ENCODE data around the gene SPPL2B.

Gene SPPL2B

DNA sequence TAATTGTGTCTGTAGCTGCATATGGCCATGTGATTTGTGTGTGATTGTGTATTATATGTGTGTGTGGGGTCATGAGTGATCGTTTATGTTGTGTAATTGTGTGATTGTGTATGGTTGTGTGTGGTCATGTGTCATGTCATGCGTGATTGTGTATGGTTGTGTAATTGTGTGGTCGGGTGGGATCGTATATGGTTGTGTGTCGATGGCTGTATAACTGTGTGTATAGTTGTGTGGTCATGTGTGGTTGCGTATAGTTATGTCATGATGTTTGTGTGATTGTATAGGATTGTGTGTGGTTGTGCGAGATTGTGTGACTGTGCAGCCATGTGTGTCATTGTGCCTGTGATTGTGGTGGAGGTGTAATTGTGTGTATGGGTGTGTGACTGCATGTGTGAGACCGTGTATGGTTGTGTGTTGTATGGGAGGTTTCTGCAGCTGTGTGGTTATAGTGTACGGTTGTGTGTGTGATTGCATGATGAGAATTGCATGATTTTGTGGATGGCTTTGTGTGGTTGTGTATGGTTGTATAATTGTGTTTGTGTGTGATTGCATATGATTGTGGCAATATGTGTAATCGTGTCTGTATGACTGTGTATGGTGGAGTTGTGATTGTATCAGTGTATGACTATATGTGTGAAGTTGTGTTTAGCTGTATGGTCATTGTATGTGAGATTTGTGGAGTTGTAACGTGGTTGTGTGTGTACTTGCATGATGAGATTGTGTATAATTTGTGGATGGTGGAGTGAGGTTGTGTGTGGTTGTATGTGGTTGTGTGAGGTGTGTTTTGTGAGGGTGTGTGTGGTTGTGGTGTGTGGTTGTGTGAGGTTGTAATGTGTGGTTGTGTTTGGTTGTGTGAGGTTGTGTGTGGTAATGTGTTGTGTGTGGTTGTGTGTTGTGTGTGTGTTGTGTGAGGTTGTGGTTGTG is 33.8 kb downstream of the SPPL2B start:
- in situ Hi-C loops (cut with HindIII; ENCODE audit: low pct_ligation_motif_present, low pct_unique_long_range_greater_than_20kb, low sequenced_read_pairs): no loop called here
- DNase-seq: no peak

DNA sequence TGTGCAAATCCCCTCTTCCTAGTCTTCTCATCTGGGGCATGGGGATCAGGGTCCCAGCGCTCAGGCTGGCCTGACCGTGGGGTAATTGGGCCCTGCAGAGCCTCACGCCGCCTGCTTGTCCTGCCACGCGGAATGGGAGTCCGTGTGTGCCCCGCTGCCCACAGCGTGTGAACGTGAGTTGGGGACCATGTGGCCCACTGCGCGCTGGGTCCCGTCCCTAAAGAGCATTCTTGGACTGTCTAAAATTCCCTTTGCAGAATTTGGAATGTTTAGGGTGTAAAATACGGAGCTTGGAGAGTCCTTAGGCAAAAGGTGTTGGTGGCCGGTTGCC is 34.5 kb downstream of the SPPL2B start:
- in situ Hi-C loops (cut with HindIII; ENCODE audit: low pct_ligation_motif_present, low pct_unique_long_range_greater_than_20kb, low sequenced_read_pairs): no loop called here
- DNase-seq: no peak

DNA sequence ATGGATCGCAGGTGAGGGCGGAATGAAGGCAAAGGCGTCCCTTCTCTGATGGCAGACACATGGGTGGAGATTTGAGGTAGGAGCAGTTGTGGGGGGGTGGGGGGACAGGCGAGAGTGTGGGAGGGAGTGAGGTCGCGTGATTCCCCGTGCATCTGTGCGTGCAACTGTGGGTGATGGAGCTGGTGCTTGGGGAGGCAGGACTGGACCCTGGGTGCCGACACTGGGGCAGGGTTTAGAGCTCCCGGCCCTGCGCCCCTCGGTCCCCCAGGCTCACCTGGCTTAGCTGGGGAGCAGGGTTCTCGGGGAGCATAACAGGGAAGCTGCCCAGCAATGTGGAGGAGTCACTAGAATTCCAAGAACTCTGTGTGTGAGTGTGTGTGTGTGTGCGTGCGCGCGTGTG is 34.9 kb downstream of the SPPL2B start:
- in situ Hi-C loops (cut with HindIII; ENCODE audit: low pct_ligation_motif_present, low pct_unique_long_range_greater_than_20kb, low sequenced_read_pairs): no loop called here
- DNase-seq: no peak

DNA sequence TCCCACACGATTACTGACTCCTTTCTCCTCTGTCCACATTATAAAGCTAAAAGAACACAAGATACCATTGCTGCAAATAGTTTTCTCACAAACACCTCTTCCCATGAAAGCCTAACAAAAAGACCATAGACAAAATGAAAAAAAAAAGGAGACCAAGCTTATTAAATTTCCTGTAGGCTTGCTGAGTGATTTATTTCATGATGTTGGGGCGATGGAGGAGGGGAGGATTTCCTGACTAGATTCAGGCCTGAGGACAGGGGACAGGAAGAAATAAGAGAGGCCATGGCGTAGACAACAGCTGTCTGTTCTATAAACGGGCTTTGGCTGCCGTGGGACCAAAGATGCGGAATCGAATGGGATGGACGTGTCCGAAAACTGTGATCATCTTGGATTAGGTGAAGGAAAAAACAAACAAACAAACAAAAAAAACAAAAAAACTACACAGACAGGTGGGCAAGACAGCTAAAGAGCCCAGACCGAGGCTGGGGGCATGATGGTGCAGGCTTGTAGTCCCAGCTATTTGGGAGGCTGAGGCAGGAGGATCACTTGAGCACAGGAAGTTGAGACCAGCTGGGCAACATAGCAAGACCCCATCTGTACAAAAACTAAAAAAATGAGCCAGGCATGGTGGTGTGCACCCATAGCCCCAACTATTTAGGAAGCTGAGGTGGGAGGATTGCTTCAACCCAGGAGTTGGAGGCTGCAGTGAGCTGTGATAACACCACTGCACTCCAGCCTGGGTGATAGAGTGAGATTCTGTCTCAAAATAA is 36.9 kb downstream of the SPPL2B start:
- DNase-seq: no peak
- in situ Hi-C loops (cut with HindIII; ENCODE audit: low pct_ligation_motif_present, low pct_unique_long_range_greater_than_20kb, low sequenced_read_pairs): no loop called here

DNA sequence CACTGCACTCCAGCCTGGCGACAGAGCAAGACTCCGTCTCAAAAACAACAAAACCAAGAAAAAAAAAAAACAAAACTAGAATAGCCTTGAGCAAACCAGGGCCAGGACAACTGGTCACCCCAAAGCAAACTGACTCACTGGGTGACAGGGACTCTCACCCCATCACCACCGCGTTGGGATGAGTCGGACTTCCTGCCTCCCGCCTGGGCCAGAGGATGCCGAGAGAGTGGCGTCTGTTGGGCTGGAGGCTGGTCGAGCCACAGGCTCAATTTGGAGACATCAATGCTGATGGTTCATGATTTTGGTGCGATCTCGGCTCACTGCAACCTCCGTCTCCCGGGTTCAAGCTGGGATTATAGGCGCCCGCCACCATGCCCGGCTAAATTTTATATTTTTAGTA is 43.2 kb downstream of the SPPL2B start:
- in situ Hi-C loops (cut with HindIII; ENCODE audit: low pct_ligation_motif_present, low pct_unique_long_range_greater_than_20kb, low sequenced_read_pairs): no loop called here

DNA sequence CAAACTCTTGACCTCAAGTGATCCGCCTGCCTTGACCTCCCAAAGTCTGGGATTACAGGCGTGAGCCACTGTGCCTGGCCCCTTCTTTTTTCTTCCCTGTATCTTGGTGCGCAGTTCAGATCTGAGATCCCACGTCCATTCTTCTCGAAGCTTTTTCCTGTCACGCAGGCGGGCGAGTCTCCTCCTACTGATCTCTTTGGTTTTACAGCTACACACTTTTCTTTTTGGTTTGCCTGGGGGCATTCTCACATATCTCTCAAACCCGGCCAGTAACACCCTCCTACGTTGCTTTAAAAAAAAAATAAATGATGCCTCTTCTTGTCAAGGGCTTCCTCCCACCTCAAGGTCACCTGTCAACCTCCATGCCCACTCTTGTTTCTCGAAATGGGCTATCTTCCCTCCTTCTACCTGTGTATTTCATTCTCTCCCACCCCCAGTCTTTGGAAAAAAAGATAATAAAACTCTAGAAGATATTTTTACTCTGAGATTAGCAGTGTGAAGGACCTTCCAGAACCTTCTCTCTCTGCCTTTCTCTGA is 43.7 kb downstream of the SPPL2B start:
- no peak for DNase-seq
- in situ Hi-C loops (cut with HindIII; ENCODE audit: low pct_ligation_motif_present, low pct_unique_long_range_greater_than_20kb, low sequenced_read_pairs): no loop called here

More for the DNA sequence above, 43.2 kb downstream of the SPPL2B start:
- no peak for DNase-seq

DNA sequence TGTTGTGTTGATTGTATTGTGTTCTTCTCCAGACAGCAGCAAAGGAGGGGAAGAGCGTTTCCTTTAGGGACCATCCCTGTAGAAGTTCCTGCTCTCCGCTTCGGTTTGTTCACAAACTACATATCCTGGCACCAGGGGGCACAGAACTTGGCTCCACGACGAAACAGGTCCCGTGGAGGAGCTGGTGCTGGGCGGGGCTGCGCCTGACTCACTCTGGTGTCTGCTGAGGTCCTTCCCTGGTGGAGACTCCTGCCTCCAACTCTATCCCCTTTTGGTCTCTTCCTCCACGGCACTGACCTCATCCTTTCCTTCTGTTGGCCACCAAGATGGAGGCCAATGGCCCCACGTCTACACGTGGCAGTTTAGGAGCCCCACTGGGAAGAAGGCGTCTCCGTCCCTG is 46.3 kb downstream of the SPPL2B start:
- in situ Hi-C loops (cut with HindIII; ENCODE audit: low pct_ligation_motif_present, low pct_unique_long_range_greater_than_20kb, low sequenced_read_pairs): no loop called here
- DNase-seq: no peak

DNA sequence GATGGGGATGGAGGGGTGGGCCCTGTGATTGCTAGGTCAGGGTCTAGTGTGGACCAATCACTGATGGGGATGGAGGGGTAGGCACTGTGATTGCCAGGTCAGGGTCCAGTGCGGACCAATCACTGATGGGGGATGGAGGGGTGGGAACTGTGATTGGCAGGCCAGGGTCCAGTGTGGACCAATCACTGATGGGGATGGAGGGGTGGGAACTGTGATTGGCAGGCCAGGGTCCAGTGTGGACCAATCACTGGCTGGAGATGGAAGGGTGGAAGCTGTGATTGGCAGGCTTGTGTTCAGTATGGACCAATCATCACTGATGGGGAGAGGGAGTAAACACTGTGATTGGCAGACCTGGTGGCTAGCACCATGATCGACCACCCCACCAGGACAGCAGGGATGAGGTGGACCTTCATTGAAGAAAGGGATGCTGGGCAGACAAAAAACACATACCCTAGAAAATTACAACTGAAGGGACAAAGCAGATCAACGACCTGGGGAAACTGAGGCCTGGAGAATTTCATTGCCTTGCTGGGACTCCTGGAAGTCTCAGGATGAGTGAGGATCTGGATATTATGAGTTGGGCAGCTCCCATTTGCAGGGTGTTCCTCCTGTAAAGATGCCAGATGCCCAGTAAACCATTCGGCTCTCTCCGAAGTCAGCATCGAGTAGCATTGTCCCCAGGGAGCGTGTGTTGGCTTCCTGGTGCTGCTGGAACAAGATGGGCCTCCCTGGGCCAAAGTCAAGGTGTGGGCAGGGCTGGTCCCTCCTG is 47.1 kb downstream of the SPPL2B start:
- no peak for DNase-seq
- in situ Hi-C loops (cut with HindIII; ENCODE audit: low pct_ligation_motif_present, low pct_unique_long_range_greater_than_20kb, low sequenced_read_pairs): no loop called here

DNA sequence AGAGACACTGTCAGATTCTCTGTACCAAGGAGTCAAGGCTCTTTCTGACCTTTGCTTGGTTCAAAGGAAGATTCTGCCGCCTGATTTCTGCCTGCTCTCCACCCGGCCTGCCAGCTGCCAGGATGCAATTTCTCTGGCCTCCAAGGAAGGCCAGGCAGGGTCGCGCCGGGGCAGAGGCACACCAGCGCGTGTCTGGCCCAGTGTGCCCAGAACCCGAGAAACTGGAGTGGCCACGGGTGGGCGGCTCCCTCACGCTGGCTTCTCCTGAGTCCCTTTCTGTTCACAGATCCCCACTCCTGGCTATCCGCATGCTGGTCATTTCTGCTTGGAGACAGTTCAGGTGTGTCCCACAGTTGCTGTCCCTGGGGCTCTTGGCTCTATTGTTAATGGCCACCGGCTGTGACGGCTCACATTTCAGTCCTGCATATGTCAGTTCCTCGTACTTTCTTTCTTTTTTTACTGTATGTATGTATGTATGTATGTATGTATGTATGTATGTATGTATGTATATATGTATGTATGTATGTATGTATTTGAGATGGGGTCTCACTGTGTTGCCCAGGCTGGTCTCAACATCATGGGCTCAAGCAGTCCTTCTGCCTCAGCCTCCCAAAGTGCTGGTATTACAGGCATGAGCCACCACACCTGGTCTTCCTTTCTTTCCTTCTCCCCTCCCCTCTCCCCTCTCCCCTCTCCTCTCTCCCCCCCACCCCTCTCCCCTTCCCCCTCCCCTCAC is 48.5 kb downstream of the SPPL2B start:
- DNase-seq: no peak
- in situ Hi-C loops (cut with HindIII; ENCODE audit: low pct_ligation_motif_present, low pct_unique_long_range_greater_than_20kb, low sequenced_read_pairs): no loop called here

DNA sequence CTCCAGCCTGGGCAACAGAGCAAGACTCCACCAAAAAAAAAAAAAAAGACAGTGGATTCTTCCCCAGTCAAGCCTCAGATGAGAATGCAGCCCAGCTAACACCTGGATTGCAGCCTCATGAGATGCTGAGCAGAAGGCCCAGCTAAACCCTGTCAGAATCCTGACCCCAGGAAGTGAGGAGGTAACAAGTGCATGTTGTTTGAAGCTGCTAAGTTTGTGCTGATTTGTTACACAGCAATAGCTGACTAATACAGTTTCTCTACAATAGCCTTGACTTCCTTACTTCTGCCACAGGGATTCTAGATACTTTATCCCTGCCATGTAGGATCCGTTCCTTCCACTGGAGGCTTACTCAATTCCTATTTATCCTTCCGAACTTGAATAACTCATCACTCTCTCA is 52.1 kb downstream of the SPPL2B start:
- in situ Hi-C loops (cut with HindIII; ENCODE audit: low pct_ligation_motif_present, low pct_unique_long_range_greater_than_20kb, low sequenced_read_pairs): no loop called here
- DNase-seq: no peak

DNA sequence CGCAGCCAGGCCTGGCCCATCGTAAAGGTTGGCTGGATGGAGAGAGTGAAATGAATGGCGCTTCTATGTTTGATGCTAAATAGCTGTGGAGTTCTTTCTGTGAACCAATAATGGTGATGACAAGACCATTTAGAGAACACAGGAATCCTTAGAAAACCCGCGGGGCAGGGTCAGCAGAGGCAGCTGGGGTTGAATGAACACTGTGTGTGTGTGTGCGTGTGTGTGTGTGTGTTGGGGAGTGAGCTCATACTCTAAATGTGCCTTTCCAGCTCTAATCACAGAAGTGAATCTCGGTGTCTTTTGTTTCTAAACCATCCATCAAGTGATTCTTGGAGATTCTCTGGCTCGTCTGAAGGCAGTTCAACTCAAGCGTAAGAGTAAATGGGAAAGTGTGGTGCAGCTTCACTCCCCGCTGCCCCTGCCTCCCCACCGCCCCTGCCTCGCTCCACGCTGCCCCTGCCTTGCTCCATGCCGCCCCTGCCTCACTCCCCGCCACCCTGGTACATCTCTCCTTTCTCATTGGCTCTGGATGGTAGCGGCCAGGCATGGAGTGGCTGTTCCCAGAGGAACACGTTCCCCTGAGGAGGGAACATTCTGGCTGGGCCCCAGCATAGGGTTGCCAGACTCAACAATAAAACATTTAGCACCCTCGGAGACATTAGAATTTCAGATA is 52.8 kb downstream of the SPPL2B start:
- in situ Hi-C loops (cut with HindIII; ENCODE audit: low pct_ligation_motif_present, low pct_unique_long_range_greater_than_20kb, low sequenced_read_pairs): no loop called here
- no peak for DNase-seq

DNA sequence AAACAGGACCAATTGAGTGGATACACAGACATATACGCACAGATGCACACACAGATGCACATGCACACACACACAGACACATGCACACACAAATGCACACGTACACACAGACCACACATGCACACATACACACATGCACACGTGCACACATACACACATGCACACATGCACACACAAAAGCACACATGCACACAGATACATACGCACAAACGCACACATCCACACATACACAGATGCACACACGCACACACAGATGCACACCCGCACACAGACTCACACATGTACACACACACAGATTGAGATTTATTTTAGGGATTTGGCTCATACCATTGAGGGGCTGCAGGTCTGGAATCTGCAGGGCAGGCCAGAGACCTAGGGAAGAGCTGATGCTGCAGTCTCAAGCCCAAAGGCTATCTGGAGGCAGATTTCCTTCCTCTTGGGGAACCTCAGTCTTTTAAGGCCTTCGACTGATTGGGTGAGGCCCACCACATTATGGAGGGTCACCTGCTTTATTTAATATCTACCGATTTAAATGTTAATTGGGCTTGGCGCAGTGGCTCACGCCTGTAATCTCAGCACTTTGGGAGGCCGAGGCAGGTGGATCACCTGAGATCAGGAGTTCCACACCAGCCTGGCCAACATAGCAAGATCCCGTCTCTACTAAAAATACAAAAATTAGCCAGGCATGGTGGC is 54.2 kb downstream of the SPPL2B start:
- no peak for DNase-seq
- in situ Hi-C loops (cut with HindIII; ENCODE audit: low pct_ligation_motif_present, low pct_unique_long_range_greater_than_20kb, low sequenced_read_pairs): no loop called here

DNA sequence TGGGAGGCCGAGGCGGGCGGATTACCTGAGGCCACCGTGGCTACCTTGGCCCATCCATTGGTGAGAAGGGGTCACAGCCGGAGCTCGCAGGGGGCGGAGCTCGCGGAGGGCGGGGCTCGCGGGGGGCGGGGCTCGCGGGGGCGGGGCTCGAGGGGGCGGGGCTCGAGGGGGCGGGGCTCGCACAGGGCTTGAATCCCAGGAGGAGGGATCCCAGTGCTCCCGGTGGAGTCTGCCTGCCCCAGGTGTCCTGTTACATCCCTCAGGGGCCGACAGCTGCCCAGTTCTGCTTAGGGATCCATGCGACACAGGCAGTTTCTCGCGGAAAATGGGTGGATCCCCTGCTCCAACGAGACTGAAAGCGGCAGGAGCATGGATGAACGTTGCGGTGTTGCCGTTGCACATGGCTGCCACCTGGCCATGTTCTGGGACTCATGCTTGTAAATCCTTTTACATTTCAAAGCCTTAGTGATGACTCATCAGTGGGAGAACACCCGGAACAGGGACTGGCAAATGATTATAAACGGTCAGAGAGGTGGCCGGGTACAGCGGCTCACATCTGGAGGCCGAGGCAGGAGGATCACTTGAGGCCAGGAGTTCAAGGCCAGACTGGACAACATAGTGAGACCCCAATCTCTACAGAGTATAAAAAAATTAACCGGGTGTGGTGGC is 56.7 kb downstream of the SPPL2B start:
- in situ Hi-C loops (cut with HindIII; ENCODE audit: low pct_ligation_motif_present, low pct_unique_long_range_greater_than_20kb, low sequenced_read_pairs): no loop called here
- peak; percentile 85 for DNase-seq

DNA sequence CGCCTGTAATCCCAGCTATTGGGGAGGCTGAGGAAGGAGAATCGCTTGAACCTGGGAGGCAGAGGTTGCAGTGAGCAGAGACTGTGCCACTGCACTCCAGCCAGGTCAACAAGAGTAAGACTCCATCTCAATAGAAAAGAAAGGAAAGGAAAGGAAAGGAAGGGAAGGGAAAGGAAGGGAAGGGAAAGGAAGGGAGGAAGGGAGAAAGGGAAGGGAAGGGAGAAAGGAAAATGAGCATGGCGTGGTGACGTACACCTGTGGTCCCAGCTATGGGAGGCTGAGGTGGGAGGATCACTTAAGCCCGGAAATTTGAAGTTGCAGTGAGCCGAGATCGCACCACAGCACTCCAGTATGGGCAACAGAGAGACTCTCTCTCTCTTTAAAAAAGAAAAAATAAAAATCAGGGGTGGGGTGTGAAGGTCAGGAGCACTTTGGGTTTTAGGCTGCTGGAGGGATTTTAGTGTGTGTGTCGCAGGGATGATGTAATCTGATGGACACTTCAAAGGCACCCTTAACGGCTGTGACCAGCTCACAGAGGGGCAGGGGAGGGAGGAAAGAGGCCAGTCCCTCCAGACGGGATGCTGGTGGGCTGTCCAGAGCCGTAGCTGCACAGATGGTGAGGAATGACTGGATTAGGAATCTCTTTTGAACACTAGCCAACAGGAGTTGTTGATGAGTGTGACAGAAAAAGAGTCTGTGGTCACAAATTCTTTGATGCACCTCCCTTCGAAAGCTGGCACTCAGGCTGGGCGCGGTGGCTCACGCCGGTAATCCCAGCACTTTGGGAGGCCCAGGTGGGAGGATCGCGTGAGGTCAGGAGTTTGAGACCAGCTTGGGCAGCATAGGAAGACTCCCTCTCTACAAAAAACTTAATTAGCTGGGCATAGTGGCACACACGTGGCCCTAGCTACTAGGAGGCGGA is 59.1 kb downstream of the SPPL2B start:
- no peak for DNase-seq
- in situ Hi-C loops (cut with HindIII; ENCODE audit: low pct_ligation_motif_present, low pct_unique_long_range_greater_than_20kb, low sequenced_read_pairs): no loop called here

DNA sequence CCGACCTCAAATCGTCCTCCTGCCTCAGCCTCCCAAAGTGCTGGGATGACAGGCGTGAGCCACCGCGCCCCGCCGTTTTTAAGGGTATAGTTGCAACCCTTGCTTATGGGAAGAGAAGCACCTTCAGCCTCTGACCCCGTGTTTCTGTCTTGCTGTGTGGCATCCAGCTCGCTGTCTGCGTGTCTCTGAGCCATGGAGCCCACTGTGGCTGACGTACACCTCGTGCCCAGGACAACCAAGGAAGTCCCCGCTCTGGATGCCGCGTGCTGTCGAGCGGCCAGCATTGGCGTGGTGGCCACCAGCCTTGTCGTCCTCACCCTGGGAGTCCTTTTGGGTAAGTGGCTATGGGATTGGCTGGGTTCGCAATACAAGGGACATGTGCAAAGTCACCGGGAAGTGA is 61.1 kb downstream of the SPPL2B start:
- in situ Hi-C loops (cut with HindIII; ENCODE audit: low pct_ligation_motif_present, low pct_unique_long_range_greater_than_20kb, low sequenced_read_pairs): no loop called here
- DNase-seq: no peak

Data from ACHN (cell line).